ENCODE measurements around the gene TGM1.

TGM1 gene

GRCh38 chr14:24269910-24270536, 7.0 kb upstream of the TGM1 start:
- DNase-seq = no peak

GRCh38 chr14:24269368-24269767, 6.4 kb upstream of the TGM1 start:
- DNase-seq = no peak

GRCh38 chr14:24268225-24268624, 5.2 kb upstream of the TGM1 start:
- no peak for DNase-seq

- DNase-seq = no peak
These were observed 4.5 kb upstream of the TGM1 start for GRCh38 chr14:24267516-24267915.

- DNase-seq = no peak
These were observed 3.6 kb upstream of the TGM1 start for GRCh38 chr14:24266344-24267244.

- no peak for DNase-seq
These were observed 1.3 kb upstream of the TGM1 start for GRCh38 chr14:24264298-24264697.

GRCh38 chr14:24263848-24264247, 871 bp upstream of the TGM1 start:
- no peak for DNase-seq

GRCh38 chr14:24261969-24262327, 1.0 kb downstream of the TGM1 start:
- DNase-seq = no peak

- no peak for DNase-seq
These were observed 1.6 kb downstream of the TGM1 start for GRCh38 chr14:24261256-24261968.

GRCh38 chr14:24260780-24261157, 2.2 kb downstream of the TGM1 start:
- no peak for DNase-seq

GRCh38 chr14:24260026-24260779, 2.8 kb downstream of the TGM1 start:
- DNase-seq = no peak

- DNase-seq = no peak
These were observed 3.5 kb downstream of the TGM1 start for GRCh38 chr14:24259282-24260025.

GRCh38 chr14:24258548-24259265, 4.3 kb downstream of the TGM1 start:
- DNase-seq = no peak

GRCh38 chr14:24258119-24258518, 4.9 kb downstream of the TGM1 start:
- DNase-seq = no peak

GRCh38 chr14:24256960-24257359, 6.0 kb downstream of the TGM1 start:
- no peak for DNase-seq

- no peak for DNase-seq
These were observed 6.9 kb downstream of the TGM1 start for GRCh38 chr14:24255931-24256711.

GRCh38 chr14:24255438-24255837, 7.5 kb downstream of the TGM1 start:
- DNase-seq = no peak

GRCh38 chr14:24254630-24255392, 8.2 kb downstream of the TGM1 start:
- no peak for DNase-seq

GRCh38 chr14:24253936-24254335, 9.0 kb downstream of the TGM1 start:
- no peak for DNase-seq
